ENCODE results near the gene TYW3.

DNA sequence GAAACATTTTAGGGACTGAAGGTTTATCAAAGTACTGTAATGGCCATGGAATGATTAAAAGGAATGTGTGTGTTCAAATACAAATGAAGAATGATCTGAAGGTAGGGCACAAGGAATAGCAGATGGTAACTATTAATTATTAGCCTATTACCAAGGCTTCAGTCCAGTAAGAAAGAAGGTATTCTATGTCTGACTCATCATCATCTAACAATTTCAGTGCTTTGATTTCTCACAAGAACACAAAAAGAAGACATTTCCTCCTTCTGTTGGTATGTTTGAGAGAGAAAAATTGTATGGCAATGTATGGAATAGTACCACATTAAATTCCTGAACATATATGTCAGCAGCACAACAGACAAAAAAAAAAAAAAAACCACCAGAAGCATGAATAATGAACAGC, 57.5 kb downstream of the TYW3 start:
- no peak for TF ChIP-seq POLR2A (IDR thresholded peaks at IDR 0.05; ENCODE audit: low read length)
- TF ChIP-seq GATA1 (IDR thresholded peaks at IDR 0.05; ENCODE audit: low read depth, low read length) = no peak
